Ishikawa (cell line): Measurements from ENCODE around the gene NEDD4L.

Experiments used
- CREB1 ChIP-seq: IDR thresholded peaks from 2 replicates; pipeline ENCODE4 v1.6.1; 2012; ENCODE audit warnings: low read depth
- EGR1 ChIP-seq: IDR thresholded peaks from 2 replicates; pipeline ENCODE4 v1.6.1; 2012
- EP300 ChIP-seq: IDR thresholded peaks from 2 replicates; pipeline ENCODE4 v1.6.1; 2012; ENCODE audit warnings: borderline replicate concordance
- MAX ChIP-seq: IDR thresholded peaks from 2 replicates; pipeline ENCODE4 v1.6.1; 2012
- RAD21 ChIP-seq: IDR thresholded peaks from 2 replicates; pipeline ENCODE4 v1.6.1; 2012; ENCODE audit warnings: low read depth
- REST ChIP-seq: IDR thresholded peaks from 2 replicates; pipeline ENCODE4 v1.6.1; 2012; ENCODE audit warnings: low read depth, mild to moderate bottlenecking
- TAF1 ChIP-seq: IDR thresholded peaks from 2 replicates; pipeline ENCODE4 v1.6.1; 2012; ENCODE audit warnings: low read depth, mild to moderate bottlenecking
- YY1 ChIP-seq: IDR thresholded peaks from 2 replicates; pipeline ENCODE4 v1.6.1; 2012; ENCODE audit warnings: low read depth

GRCh38 chr18:58334061-58334460, 290.0 kb downstream of the NEDD4L start:
- no peak for TF ChIP-seq REST
- no peak for TF ChIP-seq CREB1
- no peak for TF ChIP-seq EP300
- TF ChIP-seq RAD21, result no peak
- no peak for TF ChIP-seq YY1
- no peak for TF ChIP-seq TAF1
- TF ChIP-seq MAX, result no peak
- no peak for TF ChIP-seq EGR1
